GM18499 (cell line): ENCODE data around the gene KLHL10.
"Not testable (repeated sequence)": the region's sequence is repeated elsewhere in the genome, so short reads cannot be mapped to it uniquely, and the experiment has no call there.

ENCODE experiments used
- ATAC-seq: cut with Tn5 transposase; IDR thresholded peaks from one replicate; pipeline ENCODE4 v1.9.1; 2021; ENCODE audit warnings: moderate number of reproducible peaks; ENCODE audit not compliant: insufficient read depth, unreplicated experiment

The KLHL10 gene

DNA sequence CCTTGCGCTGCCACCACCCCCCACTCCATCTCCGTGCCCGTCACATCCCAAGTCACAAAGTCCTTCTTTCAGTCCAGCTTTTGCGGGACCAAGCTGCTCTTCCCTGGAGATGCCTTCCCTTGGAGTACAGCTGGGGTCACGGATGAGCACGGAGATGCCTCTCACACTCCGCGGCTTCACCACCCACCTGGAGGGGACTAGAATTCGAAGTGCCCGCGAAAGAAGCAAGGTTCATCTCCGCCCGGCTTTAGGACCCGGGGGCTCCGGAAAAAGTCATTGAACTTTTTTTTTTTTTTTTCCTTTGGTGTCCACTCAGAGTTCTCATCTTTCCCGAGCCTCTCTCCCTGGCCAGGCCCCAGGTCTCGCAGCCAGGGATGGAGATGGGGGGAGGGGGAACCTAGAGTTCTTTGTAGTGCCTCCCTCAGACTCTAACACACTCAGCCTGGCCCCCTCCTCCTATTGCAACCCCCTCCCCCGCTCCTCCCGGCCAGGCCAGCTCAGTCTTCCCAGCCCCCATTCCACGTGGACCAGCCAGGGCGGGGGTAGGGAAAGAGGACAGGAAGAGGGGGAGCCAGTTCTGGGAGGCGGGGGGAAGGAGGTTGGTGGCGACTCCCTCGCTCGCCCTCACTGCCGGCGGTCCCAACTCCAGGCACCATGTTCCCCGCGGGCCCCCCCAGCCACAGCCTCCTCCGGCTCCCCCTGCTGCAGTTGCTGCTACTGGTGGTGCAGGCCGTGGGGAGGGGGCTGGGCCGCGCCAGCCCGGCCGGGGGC lies 25.1 kb upstream of the KLHL10 start, which contains the start of gene FKBP10:
Gene FKBP10 (plus strand): TSS at position 624 of the 771 bp plus-strand sequence. CDS start 31 bp downstream, at position 655.
- ATAC-seq: no peak

DNA sequence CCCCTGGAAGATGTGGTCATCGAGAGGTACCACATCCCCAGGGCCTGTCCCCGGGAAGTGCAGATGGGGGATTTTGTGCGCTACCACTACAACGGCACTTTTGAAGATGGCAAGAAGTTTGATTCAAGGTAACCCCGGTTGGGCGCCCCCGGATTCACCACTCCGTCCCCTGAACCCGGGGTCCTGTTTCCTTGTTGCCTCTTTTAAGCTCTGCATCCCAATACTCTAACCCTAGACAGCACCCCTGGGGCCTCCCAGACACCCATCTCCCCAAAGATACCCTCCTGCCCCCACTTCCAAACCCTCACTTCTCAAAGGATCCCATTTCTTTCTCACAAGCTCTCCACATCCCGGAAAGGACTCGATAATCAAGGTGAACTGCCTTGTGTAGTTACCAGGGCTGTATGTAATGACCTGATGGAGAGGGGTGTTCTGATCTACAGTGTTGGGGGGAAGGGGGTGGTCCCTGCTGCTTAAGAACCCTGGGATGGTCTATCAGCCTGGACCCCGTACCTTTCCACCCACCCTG lies 24.4 kb upstream of the KLHL10 start:
- no peak for ATAC-seq

DNA sequence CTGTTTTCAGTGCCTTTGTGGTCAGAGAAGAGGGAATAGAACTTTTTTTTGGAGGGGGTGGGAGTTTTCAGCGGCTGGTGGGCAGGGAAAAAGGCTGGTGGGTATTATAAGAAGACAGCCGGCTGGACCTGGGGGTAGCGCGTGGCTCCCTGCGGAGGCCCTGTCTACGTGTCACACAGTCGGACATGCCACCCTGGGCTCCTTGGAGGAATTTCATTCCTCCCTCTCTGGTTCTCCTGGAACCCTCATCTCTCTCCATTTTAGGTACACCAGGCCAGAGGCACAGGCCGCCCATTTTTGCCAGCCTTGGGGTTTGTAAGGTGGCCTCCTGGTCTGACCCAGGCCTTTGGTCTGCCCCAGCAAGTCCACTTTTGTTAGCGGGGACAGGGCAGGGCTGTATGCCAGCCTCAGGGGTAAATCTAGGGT lies 23.9 kb upstream of the KLHL10 start:
- no peak for ATAC-seq

DNA sequence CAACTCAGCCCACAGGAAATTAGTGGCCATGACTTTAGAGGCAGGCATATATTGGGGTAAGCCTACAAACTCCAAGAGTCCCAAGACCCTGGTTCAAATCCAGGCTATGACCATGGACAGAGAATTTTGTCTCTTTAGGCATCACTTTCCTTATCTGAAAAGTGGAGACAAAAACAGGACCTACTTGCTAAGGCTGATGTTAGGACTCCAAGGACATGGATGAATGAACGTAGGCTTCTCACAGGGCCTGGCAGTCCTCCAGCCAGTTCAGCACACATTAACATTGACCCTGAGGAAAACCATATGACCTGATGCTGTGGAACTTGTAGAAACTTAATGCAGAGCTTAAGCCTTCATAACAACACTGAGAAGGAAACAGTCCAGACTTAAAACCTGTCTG lies 23.4 kb upstream of the KLHL10 start:
- ATAC-seq: no peak

DNA sequence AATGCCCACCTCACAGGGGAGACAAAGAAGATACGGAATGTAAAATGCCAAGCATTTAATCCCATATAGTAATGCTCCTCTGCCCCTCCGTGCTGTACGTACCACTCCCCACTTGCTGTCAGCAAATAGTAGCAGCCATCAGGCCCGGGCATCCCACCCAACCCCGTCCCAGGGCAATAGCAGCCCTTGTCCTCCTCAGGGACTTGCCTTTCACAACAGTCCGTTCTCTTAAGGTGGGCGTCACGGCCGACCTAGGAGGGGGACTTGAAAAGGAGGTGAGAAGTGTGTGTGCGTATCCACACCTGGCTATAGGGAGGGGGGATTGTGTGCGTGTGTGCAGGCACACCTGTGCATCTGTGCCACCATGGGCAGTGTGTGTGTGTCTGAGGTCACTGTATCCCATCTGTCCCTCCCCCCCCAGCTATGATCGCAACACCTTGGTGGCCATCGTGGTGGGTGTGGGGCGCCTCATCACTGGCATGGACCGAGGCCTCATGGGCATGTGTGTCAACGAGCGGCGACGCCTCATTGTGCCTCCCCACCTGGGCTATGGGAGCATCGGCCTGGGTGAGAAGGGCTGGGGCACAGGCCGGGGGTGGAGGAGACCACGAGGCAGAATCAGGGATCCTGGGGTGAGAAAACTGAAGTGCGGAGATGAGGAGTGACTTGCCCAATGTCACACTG lies 20.8 kb upstream of the KLHL10 start:
- no peak for ATAC-seq

DNA sequence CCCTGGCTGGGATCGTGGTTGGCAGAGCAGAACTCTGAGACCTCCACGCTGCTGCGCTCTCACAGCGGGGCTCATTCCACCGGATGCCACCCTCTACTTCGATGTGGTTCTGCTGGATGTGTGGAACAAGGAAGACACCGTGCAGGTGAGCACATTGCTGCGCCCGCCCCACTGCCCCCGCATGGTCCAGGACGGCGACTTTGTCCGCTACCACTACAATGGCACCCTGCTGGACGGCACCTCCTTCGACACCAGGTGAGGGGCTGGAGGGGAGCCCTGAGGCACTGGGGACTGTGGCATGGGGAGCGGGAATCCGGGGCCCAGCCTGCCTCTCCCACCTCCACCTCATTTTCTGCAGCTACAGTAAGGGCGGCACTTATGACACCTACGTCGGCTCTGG lies 19.6 kb upstream of the KLHL10 start:
- ATAC-seq: no peak

- ATAC-seq: no peak
Observed at GRCh38 chr17:41821776-41822175, 15.8 kb upstream of the KLHL10 start.

GRCh38 chr17:41822216-41823140 lies 15.1 kb upstream of the KLHL10 start:
- ATAC-seq: no peak

GRCh38 chr17:41823141-41823524 lies 14.5 kb upstream of the KLHL10 start:
- ATAC-seq: no peak

DNA sequence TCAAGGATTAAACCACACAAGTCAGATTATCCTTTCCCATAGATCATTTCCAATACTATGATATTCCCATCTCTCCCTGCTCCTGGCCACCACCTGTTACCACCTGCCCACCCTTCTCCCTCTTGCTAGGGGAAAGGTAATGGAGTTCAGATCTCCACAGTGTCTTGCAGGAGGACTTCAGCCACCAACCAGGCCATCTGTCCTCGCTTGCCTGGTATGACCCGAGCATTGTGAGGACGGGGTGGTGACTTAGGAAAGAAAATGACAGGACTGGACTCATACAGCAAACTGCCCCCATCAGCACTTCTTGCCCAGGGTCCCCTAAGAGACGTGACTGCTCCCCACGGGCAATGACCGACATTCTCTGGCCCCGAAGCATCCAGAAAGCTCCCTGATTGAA lies 14.0 kb upstream of the KLHL10 start:
- ATAC-seq: no peak

- no peak for ATAC-seq
Observed at GRCh38 chr17:41824086-41824485, 13.5 kb upstream of the KLHL10 start.

DNA sequence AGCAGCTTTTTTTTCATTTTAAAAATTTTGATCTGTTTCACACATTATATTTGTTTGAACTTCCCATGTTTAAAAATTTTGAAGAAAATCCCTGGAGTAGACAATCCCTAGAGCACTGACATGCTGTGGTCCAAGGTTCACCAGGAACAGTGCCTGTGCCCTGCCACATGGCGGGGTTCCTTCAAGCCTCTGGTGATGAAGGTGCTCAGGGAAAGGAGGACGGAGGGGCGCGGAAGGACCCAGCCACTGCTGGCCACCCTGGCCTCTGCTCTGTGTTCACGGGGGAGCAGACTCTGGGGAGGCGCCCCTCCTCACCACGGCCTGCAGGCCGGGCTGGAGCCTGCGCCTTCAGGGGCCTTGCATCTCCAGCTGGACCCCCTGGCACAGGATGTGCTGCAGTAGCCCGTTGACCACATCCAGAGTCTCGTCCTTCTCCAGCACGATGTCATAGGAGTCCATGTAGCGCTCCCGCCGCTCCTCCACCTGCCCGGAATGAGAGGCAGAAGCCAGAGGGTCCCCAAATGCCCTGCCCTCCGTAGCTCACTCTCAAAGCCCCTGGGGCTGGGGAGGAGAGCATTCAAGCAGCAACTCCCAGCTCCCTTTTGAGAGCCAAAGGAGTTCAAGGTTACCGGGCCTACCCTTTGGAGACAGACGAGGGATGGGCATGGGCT lies 12.3 kb upstream of the KLHL10 start:
- no peak for ATAC-seq

GRCh38 chr17:41829961-41830360 lies 7.7 kb upstream of the KLHL10 start:
- ATAC-seq: not testable (repeated sequence)

- no peak for ATAC-seq
Observed at GRCh38 chr17:41835214-41835799, 2.3 kb upstream of the KLHL10 start.

- ATAC-seq: no peak
Observed at GRCh38 chr17:41835800-41836549, 1.6 kb upstream of the KLHL10 start, which contains the start of gene NT5C3B. Gene NT5C3B, minus strand, starts transcription at chr17:41836232. Its CDS starts 39 bp downstream, at chr17:41836193.

GRCh38 chr17:41836550-41837196 lies 952 bp upstream of the KLHL10 start:
- no peak for ATAC-seq

GRCh38 chr17:41839448-41839847 lies 1.8 kb downstream of the KLHL10 start:
- not testable (repeated sequence) for ATAC-seq

- not testable (repeated sequence) for ATAC-seq
Observed at GRCh38 chr17:41840781-41841180, 3.2 kb downstream of the KLHL10 start.
